Testis (tissue), 3 donors: ENCODE results near the gene VWA8. TPM values are rescaled to one million over a fixed set of nuclear protein-coding genes. Genes with fewer than 3 reads are reported as not detected.
"Not testable (repeated sequence)": the region's sequence is repeated elsewhere in the genome, so short reads cannot be mapped to it uniquely, and the experiment has no call there.

Experiments
- DNase-seq: peaks from one replicate; pipeline ENCODE4 v3.0.0-alpha.2; 2019
- H3K27ac ChIP-seq, 2 donors: fragments of 200-600 bp; sonication (generic); one replicate each; pipeline ENCODE4 v1.5.1; 2019
- H3K27me3 ChIP-seq: fragments of 200-600 bp; sonication (generic); one replicate; pipeline ENCODE4 v1.5.1; 2019
- H3K36me3 ChIP-seq: fragments of 200-600 bp; sonication (generic); one replicate; pipeline ENCODE4 v1.5.1; 2017; ENCODE audit warnings: low read depth; ENCODE audit errors: missing control alignments
- H3K4me1 ChIP-seq: fragments of 200-600 bp; sonication (generic); one replicate; pipeline ENCODE4 v1.5.1; 2019
- H3K4me3 ChIP-seq, 2 donors: fragments of 200-600 bp; sonication (generic); one replicate each; pipeline ENCODE4 v1.5.1; 2017 to 2019
- H3K9me3 ChIP-seq: fragments of 200-600 bp; sonication (generic); one replicate; pipeline ENCODE4 v1.5.1; 2017
- POLR2A ChIP-seq: fragments of 450-650 bp; IDR thresholded peaks from one replicate; pipeline ENCODE4 v1.6.1; 2017; ENCODE audit warnings: antibody characterized with exemption, mild to moderate bottlenecking, moderate library complexity
- WGBS, 2 donors: methylation state at CpG; one replicate each; pipeline ENCODE4 v1.1.5; 2018; 5-methylcytosine and 5-hydroxymethylcytosine counted together
- intact Hi-C: fragments of 100-400 bp; cut with DNase I; formaldehyde crosslinking; loops from one replicate; pipeline ENCODE4 v1.15.1; 2023; ENCODE audit warnings: low total_unique reads
- polyA plus RNA-seq: library from polyadenylated mRNA; stranded (reverse); fragments of 350-450 nt; fragmentation: Illumina TruSeq; extraction: RNeasy Lipid Tissue Mini Kit (QIAGEN cat#74804); gene quantifications from one replicate; pipeline ENCODE4 v1.2.3, GENCODE V29; 2014; ENCODE audit warnings: low read depth, low replicate concordance; ENCODE audit not compliant: insufficient read depth
- total RNA-seq, 2 donors: library from RNA; depleted of rRNA; stranded (reverse); fragments of >200 nt; gene quantifications; one replicate each; pipeline ENCODE4 v1.2.3, GENCODE V29; 2016
- TF ChIP-seq, protein P1 (sequence below), 3 experiments: fragments of 450-650 bp in 2 of 3; fragments of 200-600 bp in 1 of 3; sonication (generic) in 1 of 3; IDR thresholded peaks; one replicate each; pipeline ENCODE4 v1.5.1; 2016 to 2019; ENCODE audit warnings: antibody characterized with exemption in 3 of 3, mild to moderate bottlenecking in 2 of 3, moderate library complexity in 1 of 3

The VWA8 gene
- total and polyA plus RNA-seq, 3 donors from 2014 or later = 6.9 to 27.1 (median 15.2) TPM

GRCh38 chr13:41952749-41953148 is 8.2 kb downstream of the VWA8 start:
- Histone ChIP-seq H3K36me3 (no peaks in the 10 kb centered on the region), H3K4me1 (no peaks in the 10 kb centered on the region), H3K4me3 (no peak overlapping the region), H3K27ac (no peak overlapping the region), H3K27me3 (no peaks in the 10 kb centered on the region), H3K9me3 (no peaks in the 10 kb centered on the region)
- 79 to 84% methylated on average over 3 of the region's 3 CpGs for WGBS, 2 donors
- no peak for DNase-seq
- no peak for TF ChIP-seq POLR2A
- TF ChIP-seq, protein P1, sequence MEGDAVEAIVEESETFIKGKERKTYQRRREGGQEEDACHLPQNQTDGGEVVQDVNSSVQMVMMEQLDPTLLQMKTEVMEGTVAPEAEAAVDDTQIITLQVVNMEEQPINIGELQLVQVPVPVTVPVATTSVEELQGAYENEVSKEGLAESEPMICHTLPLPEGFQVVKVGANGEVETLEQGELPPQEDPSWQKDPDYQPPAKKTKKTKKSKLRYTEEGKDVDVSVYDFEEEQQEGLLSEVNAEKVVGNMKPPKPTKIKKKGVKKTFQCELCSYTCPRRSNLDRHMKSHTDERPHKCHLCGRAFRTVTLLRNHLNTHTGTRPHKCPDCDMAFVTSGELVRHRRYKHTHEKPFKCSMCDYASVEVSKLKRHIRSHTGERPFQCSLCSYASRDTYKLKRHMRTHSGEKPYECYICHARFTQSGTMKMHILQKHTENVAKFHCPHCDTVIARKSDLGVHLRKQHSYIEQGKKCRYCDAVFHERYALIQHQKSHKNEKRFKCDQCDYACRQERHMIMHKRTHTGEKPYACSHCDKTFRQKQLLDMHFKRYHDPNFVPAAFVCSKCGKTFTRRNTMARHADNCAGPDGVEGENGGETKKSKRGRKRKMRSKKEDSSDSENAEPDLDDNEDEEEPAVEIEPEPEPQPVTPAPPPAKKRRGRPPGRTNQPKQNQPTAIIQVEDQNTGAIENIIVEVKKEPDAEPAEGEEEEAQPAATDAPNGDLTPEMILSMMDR (IDR thresholded peaks at IDR 0.05) = no peak
- intact Hi-C loops = no loop called here

DNA sequence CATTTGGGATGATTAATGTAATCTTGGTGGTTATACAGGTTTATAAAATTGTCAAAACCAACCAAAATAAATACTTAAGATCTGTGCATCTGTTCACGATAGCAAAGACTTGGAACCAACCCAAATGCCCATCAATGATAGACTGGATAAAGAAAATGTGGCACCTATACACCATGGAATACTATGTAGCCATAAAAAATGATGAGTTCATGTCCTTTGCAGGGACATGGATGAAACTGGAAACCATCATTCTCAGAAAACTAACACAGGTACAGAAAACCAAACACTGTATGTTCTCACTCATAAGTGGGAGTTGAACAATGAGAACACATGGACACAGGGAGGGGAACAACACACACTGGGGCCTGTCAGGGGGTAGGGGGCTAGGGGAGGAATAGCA is 11.8 kb downstream of the VWA8 start:
- H3K36me3 ChIP-seq, H3K4me3 ChIP-seq, intact Hi-C loops, H3K9me3 ChIP-seq, H3K4me1 ChIP-seq, H3K27ac ChIP-seq, H3K27me3 ChIP-seq, DNase-seq: not testable (repeated sequence)
- 83 to 84% methylated on average over 1 of the region's 1 CpG for WGBS, 2 donors

GRCh38 chr13:41945926-41946325 is 15.0 kb downstream of the VWA8 start:
- Histone ChIP-seq H3K27me3 (no peaks in the 10 kb centered on the region), H3K4me3 (no peak overlapping the region), H3K27ac (no peak overlapping the region), H3K9me3 (no peaks in the 10 kb centered on the region), H3K4me1 (no peaks in the 10 kb centered on the region), H3K36me3 (no peaks in the 10 kb centered on the region)
- DNase-seq = no peak
- TF ChIP-seq POLR2A = no peak
- TF ChIP-seq, protein P1 (IDR thresholded peaks at IDR 0.05) = no peak
- intact Hi-C loops = no loop called here

DNA sequence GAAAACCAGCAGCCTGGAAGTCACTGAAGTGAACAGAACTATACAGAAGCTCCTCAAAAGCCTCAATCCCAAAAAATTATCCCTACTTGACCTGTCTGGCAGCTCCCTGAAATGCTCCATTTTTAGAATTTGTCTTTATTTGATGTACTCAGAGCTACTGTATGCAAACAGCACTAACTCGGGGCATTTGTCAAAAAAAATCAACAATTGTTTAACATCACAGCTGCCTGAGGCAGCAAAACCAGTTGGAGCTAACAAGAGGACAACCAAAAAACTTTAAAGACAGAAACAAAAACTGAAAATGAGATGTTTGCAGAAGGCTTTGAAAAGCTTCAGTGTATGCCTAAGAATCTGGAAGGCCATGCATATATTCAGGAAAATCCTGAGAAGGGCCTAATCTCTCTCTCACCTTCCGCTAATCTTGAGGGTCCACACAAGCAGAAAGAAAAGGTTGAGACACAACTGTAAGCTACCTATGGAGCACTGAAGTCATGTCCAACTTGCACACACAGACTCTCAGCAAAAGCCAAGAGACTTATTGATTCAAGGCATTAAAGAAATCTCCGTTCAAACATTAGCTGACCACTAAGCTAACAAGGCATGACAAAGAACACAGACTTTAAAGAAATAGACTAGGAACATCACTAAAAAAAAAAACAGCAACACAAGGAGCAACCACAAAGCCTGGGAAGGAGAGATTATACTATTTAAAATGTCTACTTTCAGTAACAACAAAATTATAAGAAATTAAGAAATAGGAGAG is 16.1 kb downstream of the VWA8 start:
- no peak overlapping the region for H3K4me3 ChIP-seq
- WGBS, 2 donors = 88 to 96% methylated on average over 3 of the region's 3 CpGs
- no peak for TF ChIP-seq POLR2A
- TF ChIP-seq, protein P1 (IDR thresholded peaks at IDR 0.05) = no peak

GRCh38 chr13:41944229-41944628 is 16.7 kb downstream of the VWA8 start:
- no peaks in the 10 kb centered on the region for H3K36me3 ChIP-seq
- no peak overlapping the region for H3K4me3 ChIP-seq
- no peaks in the 10 kb centered on the region for H3K4me1 ChIP-seq
- H3K27me3 ChIP-seq = no peaks in the 10 kb centered on the region
- WGBS, 2 donors = 98 to 99% methylated on average over 3 of the region's 3 CpGs
- no peaks in the 10 kb centered on the region for H3K9me3 ChIP-seq
- no peak overlapping the region for H3K27ac ChIP-seq
- no peak for DNase-seq
- intact Hi-C loops = no loop called here
- TF ChIP-seq POLR2A = no peak
- TF ChIP-seq, protein P1 (IDR thresholded peaks at IDR 0.05) = no peak

More for the DNA sequence above, 16.1 kb downstream of the VWA8 start:
- intact Hi-C loops = no loop called here
- no peak overlapping the region for H3K27ac ChIP-seq
- no peak for DNase-seq
- H3K9me3 ChIP-seq = no peaks in the 10 kb centered on the region
- H3K36me3 ChIP-seq = no peaks in the 10 kb centered on the region
- no peaks in the 10 kb centered on the region for H3K27me3 ChIP-seq
- no peaks in the 10 kb centered on the region for H3K4me1 ChIP-seq
